ENCODE data around the gene RBM5. TPM values are rescaled to one million over a fixed set of nuclear protein-coding genes. Genes with fewer than 3 reads are reported as not detected.

The RBM5 gene
- total and polyA plus RNA-seq, 2 experiments from 2014 or later: 44.9 to 111 TPM

DNA sequence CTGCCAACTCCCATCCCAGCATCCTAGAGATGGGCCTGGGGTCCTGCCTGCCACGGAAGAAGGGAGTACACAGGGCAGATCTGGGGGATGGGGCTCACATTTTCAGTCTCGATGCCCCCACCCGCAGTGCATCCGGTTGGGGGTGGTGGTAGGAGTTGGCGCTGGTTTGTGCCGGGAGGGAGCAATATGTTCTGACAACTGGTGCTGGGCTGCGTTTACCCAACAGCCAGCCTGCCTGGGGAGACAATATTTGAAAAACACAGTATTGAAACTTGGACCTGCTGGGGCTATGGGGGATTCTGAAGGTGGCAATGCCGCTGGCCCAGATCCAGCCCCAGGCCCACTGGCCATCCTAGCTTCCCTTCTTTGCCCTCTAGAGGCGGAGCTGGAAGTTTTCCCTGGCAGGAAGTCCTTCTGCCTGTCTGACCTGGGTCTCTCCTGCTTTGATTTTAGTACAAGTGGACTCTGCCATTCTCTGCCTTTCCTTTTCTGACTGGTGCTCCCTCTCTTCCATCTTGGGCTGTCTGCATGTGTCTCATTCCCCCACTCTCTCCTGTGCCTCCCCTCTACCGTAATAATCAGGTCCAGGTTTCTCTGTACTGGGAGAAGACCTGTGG, 69.9 kb downstream of the RBM5 start (continued):
- TF ChIP-seq, protein P1, sequence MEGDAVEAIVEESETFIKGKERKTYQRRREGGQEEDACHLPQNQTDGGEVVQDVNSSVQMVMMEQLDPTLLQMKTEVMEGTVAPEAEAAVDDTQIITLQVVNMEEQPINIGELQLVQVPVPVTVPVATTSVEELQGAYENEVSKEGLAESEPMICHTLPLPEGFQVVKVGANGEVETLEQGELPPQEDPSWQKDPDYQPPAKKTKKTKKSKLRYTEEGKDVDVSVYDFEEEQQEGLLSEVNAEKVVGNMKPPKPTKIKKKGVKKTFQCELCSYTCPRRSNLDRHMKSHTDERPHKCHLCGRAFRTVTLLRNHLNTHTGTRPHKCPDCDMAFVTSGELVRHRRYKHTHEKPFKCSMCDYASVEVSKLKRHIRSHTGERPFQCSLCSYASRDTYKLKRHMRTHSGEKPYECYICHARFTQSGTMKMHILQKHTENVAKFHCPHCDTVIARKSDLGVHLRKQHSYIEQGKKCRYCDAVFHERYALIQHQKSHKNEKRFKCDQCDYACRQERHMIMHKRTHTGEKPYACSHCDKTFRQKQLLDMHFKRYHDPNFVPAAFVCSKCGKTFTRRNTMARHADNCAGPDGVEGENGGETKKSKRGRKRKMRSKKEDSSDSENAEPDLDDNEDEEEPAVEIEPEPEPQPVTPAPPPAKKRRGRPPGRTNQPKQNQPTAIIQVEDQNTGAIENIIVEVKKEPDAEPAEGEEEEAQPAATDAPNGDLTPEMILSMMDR (conservative IDR thresholded peaks at IDR 0.05; ENCODE audit: low read depth in 2 of 2): no peak

DNA sequence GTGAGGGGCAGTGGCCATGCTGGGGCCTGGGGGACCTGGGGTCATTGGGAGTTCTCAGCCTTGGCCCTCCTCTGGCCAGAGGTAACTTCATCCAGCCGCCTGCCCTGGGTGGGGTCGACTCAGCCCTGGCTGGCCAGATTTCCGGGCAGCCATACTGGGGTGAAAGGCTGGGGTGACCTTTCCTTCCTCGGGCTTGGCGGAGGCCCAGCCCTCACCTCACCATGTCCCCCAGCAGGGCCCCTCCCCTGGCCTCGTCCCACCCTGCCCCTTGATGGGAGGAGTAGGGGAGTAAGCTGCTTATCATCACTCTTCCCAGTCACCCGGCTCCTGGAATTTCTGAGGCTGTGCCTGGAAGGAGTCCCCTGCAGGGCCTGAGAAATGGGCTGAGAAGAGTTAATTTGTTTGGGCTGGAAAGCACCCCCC, 71.9 kb downstream of the RBM5 start:
- Histone ChIP-seq H3K27me3 (ENCODE audit: insufficient read depth) (peaks cover 6% of the 10 kb centered on the region; the same call in 1 of the 2 replicates), H3F3A (replicated peaks; ENCODE audit: low read depth) (0 out of 2 replicates have a peak, but pooled peaks cover 2% of the 10 kb centered on the region), H4K20me1 (replicated peaks; ENCODE audit: insufficient read depth) (peaks cover 10% of the 10 kb centered on the region; the same call in 1 of the 2 replicates), H3K27ac (ENCODE audit: low read depth) (no peak overlapping the region), H2AFZ (no peak overlapping the region), H3K9me2 (ENCODE audit: insufficient read depth) (no peaks in the 10 kb centered on the region), H3K36me3 (ENCODE audit: insufficient read depth) (peaks cover 12% of the 10 kb centered on the region; the same call in 1 of the 2 replicates), H3K79me2 (replicated peaks; ENCODE audit: insufficient read depth) (peaks cover 42% of the 10 kb centered on the region), H3K4me1 (ENCODE audit: insufficient read depth) (peaks cover 41% of the 10 kb centered on the region), H3K4me3 (no peak overlapping the region), H3K4me2 (no peak overlapping the region)
- ATAC-seq (no peak), DNase-seq (ENCODE audit: low spot score) (no peak)
- Mint-ChIP-seq H3K9me3 (no peaks in the 10 kb centered on the region), H3K27me3 (ENCODE audit: insufficient read depth, low read depth, poor library complexity) (peaks cover 13% of the 10 kb centered on the region), H3K4me1 (peaks cover 54% of the 10 kb centered on the region), H3K4me3 (no peak overlapping the region), H3K36me3 (ENCODE audit: low read depth) (peaks cover 29% of the 10 kb centered on the region; the same call in 2 of the 3 replicates), H3K27ac (no peak overlapping the region)
- TF ChIP-seq NANOG (IDR thresholded peaks at IDR 0.05; ENCODE audit: borderline replicate concordance): no peak
- no peak for TF ChIP-seq CREB1 (CRISPR knock-in tag; IDR thresholded peaks at IDR 0.05; ENCODE audit: low read depth)
- TF ChIP-seq ZNF114 (CRISPR knock-in tag; IDR thresholded peaks at IDR 0.05): no peak
- TF ChIP-seq, protein P2, sequence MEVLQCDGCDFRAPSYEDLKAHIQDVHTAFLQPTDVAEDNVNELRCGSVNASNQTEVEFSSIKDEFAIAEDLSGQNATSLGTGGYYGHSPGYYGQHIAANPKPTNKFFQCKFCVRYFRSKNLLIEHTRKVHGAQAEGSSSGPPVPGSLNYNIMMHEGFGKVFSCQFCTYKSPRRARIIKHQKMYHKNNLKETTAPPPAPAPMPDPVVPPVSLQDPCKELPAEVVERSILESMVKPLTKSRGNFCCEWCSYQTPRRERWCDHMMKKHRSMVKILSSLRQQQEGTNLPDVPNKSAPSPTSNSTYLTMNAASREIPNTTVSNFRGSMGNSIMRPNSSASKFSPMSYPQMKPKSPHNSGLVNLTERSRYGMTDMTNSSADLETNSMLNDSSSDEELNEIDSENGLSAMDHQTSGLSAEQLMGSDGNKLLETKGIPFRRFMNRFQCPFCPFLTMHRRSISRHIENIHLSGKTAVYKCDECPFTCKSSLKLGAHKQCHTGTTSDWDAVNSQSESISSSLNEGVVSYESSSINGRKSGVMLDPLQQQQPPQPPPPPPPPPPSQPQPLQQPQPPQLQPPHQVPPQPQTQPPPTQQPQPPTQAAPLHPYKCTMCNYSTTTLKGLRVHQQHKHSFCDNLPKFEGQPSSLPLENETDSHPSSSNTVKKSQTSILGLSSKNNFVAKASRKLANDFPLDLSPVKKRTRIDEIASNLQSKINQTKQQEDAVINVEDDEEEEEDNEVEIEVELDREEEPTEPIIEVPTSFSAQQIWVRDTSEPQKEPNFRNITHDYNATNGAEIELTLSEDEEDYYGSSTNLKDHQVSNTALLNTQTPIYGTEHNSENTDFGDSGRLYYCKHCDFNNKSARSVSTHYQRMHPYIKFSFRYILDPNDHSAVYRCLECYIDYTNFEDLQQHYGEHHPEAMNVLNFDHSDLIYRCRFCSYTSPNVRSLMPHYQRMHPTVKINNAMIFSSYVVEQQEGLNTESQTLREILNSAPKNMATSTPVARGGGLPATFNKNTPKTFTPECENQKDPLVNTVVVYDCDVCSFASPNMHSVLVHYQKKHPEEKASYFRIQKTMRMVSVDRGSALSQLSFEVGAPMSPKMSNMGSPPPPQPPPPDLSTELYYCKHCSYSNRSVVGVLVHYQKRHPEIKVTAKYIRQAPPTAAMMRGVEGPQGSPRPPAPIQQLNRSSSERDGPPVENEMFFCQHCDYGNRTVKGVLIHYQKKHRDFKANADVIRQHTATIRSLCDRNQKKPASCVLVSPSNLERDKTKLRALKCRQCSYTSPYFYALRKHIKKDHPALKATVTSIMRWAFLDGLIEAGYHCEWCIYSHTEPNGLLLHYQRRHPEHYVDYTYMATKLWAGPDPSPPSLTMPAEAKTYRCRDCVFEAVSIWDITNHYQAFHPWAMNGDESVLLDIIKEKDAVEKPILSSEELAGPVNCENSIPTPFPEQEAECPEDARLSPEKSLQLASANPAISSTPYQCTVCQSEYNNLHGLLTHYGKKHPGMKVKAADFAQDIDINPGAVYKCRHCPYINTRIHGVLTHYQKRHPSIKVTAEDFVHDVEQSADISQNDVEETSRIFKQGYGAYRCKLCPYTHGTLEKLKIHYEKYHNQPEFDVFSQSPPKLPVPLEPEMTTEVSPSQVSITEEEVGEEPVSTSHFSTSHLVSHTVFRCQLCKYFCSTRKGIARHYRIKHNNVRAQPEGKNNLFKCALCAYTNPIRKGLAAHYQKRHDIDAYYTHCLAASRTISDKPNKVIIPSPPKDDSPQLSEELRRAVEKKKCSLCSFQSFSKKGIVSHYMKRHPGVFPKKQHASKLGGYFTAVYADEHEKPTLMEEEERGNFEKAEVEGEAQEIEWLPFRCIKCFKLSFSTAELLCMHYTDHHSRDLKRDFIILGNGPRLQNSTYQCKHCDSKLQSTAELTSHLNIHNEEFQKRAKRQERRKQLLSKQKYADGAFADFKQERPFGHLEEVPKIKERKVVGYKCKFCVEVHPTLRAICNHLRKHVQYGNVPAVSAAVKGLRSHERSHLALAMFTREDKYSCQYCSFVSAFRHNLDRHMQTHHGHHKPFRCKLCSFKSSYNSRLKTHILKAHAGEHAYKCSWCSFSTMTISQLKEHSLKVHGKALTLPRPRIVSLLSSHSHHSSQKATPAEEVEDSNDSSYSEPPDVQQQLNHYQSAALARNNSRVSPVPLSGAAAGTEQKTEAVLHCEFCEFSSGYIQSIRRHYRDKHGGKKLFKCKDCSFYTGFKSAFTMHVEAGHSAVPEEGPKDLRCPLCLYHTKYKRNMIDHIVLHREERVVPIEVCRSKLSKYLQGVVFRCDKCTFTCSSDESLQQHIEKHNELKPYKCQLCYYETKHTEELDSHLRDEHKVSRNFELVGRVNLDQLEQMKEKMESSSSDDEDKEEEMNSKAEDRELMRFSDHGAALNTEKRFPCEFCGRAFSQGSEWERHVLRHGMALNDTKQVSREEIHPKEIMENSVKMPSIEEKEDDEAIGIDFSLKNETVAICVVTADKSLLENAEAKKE (CRISPR knock-in tag; IDR thresholded peaks at IDR 0.05): no peak
- no peak for TF ChIP-seq JUNB (IDR thresholded peaks at IDR 0.05; ENCODE audit: unreplicated experiment)
- TF ChIP-seq, protein P3, sequence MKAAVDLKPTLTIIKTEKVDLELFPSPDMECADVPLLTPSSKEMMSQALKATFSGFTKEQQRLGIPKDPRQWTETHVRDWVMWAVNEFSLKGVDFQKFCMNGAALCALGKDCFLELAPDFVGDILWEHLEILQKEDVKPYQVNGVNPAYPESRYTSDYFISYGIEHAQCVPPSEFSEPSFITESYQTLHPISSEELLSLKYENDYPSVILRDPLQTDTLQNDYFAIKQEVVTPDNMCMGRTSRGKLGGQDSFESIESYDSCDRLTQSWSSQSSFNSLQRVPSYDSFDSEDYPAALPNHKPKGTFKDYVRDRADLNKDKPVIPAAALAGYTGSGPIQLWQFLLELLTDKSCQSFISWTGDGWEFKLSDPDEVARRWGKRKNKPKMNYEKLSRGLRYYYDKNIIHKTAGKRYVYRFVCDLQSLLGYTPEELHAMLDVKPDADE (IDR thresholded peaks at IDR 0.05): no peak
- TF ChIP-seq EZH2 (IDR thresholded peaks at IDR 0.05; ENCODE audit: low read depth, unreplicated experiment): no peak
- TF ChIP-seq, protein P4, sequence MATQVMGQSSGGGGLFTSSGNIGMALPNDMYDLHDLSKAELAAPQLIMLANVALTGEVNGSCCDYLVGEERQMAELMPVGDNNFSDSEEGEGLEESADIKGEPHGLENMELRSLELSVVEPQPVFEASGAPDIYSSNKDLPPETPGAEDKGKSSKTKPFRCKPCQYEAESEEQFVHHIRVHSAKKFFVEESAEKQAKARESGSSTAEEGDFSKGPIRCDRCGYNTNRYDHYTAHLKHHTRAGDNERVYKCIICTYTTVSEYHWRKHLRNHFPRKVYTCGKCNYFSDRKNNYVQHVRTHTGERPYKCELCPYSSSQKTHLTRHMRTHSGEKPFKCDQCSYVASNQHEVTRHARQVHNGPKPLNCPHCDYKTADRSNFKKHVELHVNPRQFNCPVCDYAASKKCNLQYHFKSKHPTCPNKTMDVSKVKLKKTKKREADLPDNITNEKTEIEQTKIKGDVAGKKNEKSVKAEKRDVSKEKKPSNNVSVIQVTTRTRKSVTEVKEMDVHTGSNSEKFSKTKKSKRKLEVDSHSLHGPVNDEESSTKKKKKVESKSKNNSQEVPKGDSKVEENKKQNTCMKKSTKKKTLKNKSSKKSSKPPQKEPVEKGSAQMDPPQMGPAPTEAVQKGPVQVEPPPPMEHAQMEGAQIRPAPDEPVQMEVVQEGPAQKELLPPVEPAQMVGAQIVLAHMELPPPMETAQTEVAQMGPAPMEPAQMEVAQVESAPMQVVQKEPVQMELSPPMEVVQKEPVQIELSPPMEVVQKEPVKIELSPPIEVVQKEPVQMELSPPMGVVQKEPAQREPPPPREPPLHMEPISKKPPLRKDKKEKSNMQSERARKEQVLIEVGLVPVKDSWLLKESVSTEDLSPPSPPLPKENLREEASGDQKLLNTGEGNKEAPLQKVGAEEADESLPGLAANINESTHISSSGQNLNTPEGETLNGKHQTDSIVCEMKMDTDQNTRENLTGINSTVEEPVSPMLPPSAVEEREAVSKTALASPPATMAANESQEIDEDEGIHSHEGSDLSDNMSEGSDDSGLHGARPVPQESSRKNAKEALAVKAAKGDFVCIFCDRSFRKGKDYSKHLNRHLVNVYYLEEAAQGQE (IDR thresholded peaks at IDR 0.05; ENCODE audit: unreplicated experiment): no peak
- TF ChIP-seq POLR2AphosphoS5 (IDR thresholded peaks at IDR 0.05; ENCODE audit: low read depth): no peak
- TF ChIP-seq ZNF331 (CRISPR knock-in tag; IDR thresholded peaks at IDR 0.05; ENCODE audit: low read depth): no peak
